ENCODE results near the gene AVPR2.

AVPR2 gene

DNA sequence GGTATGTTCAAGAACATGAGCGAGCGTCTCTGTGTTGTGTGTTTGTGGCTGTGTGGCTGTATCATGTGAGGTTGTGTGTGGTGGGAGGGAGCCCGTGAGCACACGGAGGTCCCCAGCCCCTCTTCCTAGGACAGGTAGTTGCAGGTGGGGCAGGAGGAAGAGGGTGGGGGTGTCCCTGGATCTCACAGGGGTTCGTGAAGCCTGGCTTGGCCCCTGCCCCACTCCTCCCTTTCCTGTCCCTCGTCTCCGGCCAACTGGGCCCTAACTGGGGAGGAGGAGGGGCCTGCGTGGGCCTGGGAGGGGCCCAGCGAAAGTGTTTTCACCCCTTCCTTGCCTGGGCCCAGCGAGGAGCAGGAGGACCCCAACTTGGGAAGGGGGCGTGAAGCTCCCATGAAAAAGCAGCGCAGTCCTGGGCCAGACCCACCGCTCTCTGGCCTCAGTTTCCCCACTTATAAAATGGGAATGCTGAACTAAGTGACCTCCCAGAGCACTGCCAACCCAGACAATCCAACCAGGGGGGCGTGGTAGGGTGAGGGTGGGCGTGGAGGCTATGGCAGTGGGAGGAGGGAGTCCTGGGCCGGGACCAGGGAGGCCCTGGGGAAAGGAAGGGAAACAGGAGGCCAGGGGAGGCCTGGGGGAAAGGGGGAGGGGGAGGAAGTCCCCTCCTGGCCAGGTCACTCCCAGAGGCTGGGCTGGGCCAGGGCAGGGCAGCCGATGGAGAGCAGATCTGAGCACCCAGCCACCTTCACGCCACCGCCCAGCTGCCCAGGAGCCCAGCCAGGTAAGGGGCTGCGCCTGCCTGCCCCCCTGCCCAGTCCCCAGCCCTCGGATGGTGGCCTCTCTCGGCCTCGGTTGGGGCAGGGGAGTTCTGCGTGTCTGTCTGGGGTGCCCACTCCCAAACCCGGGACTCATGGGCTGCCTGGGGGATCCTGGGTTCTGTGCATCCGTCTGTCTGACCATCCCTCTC is at the start of gene AVPR2:
Gene AVPR2 (plus strand): TSS at position 683 of the 967 bp plus-strand sequence. CDS start 473 bp downstream, outside the sequence.
- no peak for DNase-seq (ENCODE audit: low read depth in 2 of 2, low spot score in 1 of 2)

DNA sequence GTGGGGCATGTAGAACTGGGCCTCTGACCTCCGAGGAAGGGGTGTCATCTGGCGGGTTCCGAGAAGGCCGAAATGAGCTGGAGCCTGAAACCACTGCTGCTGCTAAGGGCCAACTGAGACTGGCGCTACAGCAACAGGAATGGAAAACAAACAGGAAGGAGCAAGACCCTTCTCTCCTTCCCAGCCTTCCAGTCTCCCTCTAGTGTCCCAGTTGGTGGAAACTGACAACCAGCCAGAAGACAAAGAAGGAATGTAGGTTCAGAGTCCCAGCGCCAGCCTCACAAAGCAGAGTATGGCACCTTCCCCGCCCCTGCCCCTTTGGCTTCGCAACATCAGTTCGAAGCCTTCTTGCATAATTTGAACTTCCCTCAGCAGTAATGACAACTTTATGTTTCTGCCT is 49.8 kb upstream of the AVPR2 start:
- DNase-seq (ENCODE audit: low read depth in 2 of 2, low spot score in 1 of 2), result no peak

DNA sequence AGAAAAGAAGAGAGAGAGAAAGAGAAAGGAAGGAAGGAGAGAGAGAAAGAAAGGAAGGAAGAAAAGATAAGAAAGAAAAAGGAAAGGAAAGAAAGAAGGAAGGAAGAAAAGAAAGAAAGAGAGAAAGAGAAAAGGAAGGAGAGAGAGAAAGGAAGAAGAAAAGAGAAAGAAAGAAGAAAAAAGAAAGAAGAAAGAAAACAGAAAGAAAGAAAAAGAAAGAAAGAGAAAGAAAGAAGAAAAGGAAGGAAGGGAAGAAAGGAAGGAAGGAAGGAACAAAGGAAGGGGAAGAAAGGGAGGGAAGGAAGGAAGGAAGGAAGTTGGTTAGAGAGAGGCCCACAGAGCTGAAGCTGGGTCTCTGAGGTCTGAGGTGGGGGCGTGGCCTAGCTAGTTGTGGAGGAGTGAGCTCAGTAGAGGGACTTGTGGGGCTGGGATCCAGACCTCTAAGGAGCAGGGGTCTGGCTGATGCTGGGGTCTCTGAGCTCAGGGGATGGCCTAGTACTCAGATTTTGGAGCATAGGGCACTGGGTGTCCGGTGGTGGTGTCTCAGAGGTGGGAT is 47.0 kb upstream of the AVPR2 start:
- DNase-seq (ENCODE audit: low read depth in 2 of 2, low spot score in 1 of 2), result no peak

DNA sequence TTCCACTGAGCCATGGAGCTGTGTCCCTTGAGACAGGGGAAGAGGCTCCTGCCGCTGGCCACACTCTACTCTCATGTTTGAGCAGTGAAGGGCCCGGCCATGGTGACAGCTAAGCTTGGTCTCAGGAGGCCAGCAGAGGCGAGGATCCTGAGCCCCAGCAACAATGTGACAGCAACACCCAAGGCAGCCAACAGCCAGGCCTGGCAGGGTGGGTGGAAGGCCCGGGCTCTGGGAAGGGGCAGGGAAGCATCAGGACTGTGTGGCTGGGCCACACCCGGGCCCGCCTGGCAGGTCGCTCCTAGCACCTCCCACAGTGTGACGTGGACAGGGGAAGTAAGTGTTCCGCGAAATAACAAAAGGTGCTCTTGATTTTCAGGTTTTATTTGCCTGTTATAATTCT is 43.3 kb upstream of the AVPR2 start:
- DNase-seq (ENCODE audit: low read depth in 2 of 2, low spot score in 1 of 2), result no peak

DNA sequence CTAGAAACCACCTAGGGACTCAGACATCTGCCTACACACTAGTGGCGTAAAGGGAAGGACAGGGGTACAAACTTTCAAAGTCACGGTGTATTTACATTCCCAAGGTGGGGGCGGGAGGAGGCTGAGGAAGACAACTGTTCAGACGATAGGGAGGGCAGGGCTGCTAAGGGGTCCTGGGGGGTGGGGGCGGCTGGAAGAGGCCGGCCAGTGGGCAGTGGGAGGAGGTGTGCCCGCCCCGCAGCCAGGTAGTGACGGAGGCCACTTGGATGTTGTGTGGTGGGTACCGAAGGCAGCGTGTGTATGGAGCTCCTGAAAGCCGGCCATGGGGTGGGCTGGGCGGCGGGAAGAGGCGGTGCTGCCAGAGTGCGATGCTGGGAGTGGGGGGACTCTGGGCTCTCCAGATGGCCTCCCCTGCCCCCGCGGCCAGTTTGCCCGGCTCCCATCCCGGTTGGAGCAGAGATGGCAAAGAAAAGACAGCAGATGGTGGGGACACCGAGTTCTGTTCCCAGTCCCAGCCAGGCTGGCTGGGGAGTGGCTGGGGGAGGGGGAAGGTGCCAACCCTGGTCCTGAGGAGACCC is 42.7 kb upstream of the AVPR2 start:
- DNase-seq (ENCODE audit: low read depth in 2 of 2, low spot score in 1 of 2), result no peak

DNA sequence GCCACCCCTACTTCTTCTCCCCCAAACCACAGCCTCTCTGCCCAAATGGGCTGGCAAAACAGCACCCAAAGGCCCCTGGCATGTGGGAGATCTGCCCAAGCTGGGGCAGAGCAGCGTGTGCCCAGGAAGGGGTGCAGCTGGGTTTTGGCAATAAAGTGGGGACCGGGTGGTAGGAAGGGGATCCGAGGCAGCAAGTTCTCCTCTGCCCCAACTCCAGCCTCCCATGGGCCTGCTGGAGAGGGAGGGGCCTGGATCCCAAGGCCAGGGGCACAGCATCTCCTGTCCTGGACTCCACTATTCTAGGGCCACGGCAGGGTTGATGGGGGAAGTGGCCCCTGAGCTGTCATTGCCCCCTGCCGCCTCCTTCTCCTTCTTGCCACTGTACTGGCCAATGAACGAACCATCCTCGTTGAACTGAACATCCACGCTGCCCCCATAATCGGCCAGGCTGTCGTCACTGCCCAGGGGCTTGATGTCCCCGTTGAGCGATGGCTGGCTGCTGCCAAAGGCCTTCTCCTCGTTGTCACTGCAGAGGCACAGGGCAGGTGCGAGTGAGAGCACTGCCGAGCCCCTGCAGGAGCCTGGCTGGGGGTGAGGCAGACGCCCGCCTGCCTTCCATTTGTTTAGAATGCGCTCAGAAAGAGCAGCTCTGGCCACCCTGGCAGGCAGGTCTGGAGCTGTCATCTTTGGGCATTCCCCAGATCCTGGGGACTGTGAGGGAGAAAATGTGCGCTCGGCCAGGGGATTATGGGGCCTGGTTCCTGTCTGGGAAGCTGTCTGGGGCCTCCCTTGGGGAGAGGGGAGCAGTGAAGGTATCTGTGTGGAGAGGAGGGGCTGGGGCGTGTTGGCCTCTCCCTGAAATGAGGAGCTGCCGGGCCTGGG is 41.9 kb upstream of the AVPR2 start:
- no peak for DNase-seq (ENCODE audit: low read depth in 2 of 2, low spot score in 1 of 2)

DNA sequence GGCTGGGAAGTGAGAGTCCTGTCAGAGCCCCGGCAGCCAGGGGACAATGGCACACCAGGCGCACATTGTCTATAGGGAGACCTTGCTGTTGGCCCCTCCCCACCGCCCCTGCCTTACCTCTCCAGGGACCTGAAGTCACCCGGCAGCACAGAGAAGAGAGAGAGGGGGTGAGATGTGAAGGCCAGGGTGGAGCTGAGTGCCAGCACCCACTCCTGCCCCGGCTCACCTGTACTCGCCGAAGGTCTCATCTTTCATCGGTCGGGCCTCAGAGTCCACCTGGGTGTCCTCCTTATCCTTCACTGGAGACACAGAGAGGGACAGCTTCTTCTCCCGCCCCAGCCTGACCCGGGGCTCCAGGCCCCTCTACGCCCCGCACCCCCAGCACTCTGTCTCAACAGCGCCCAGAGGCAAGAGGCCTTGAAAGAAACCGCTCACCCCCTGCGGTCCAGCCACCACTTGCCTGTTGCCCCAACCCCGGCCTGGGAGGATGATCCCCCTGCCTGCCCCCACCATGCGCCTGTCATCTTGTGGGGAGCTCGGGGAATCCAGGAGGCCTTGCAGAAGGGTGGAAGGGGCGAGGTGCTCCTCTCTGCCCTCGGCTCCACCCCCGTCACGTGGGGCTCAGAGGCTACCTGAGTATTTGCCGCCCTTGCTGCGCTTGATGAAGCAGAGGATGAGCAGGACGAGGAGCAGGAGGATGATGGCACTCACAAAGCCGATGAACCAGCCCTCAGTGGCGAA is 41.1 kb upstream of the AVPR2 start:
- no peak for DNase-seq (ENCODE audit: low read depth in 2 of 2, low spot score in 1 of 2)

DNA sequence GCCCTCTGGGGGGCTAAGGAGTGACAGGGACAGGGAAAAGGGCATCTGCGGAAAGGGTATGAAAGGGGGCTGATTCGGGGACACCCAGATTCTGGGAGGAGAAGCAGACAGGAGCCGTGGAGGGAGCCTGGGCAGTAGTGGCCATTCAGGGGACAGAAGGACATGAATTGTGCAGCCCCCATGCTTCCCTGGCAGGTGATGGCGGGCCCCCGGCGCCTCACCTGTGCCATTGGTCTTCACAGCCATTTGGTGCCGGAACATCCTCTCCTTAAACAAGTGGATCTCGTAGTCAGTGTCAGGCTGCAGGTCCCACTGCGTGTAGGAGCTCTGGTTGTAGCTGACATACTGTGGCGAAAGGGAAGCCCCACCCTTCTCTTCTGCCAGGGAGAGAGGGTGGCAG is 40.4 kb upstream of the AVPR2 start:
- DNase-seq (ENCODE audit: low read depth in 2 of 2, low spot score in 1 of 2), result no peak

DNA sequence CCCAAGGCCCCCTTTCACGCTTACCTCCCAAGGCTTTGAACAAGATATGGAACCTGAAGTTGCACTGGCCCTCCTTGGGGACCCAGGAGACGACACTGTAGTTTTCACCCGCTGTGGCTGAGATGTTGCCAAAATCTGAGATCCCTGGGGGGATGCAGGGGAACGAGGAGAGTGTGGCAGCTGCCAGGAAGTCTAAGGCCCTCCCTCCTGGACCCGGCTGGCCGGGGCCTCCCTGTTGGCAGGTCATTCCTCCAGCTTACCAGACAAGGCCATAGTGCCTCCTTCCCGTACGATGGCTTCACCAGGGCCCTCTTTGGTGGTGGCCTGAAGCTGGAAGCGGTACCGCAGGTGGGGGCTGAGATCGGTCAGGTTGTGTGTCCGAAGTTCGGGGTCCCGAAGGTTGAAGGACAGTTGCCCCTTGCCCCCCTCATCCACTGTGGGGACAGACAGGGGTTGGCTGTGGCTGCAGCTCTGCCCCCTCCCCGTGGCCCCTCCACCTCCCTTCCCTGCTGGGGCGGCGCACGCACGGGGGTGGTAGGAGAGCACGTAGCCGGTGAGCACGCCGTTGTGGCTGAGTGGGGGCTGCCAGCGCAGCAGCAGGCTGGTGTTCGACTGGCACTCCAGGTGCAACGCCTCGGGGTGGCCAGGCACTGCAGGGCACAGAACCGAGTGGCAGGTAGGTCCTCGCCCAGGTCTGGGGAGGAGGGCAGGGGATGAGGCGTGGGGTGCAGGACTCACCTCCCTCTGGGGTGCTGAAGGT is 39.7 kb upstream of the AVPR2 start:
- no peak for DNase-seq (ENCODE audit: low read depth in 2 of 2, low spot score in 1 of 2)

DNA sequence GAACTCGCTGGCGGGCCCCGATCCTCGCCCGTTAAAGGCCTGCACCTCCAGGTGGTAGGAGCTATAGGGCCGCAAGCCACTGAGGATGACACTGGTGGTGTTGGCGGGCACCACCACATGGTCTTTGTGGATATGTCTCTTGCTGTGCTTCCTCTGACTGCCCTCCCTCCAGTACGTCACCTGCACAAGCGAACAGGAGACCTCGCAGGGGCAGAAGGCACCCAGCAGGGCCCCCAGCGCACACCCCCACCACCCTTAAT is 39.2 kb upstream of the AVPR2 start:
- DNase-seq (ENCODE audit: low read depth in 2 of 2, low spot score in 1 of 2), result no peak

DNA sequence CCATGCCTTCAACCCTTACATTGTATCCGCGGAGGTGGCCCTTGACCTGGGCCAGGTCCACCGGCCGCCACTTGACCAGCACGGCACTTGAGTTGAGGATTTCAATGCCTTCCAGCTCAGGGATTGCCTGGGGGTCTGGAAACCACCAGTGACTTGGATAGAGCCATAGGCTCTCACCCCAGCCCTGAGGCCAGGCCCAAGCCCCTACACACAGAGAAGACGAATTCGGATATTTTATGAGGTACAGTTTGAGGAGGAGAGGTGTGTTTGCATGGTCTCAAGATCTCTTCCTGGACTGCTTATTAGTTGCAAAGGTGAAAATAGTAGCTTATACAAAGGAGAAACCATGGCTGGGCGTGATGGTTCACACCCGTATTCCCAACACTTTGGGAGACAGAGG is 38.8 kb upstream of the AVPR2 start:
- DNase-seq (ENCODE audit: low read depth in 2 of 2, low spot score in 1 of 2), result no peak

DNA sequence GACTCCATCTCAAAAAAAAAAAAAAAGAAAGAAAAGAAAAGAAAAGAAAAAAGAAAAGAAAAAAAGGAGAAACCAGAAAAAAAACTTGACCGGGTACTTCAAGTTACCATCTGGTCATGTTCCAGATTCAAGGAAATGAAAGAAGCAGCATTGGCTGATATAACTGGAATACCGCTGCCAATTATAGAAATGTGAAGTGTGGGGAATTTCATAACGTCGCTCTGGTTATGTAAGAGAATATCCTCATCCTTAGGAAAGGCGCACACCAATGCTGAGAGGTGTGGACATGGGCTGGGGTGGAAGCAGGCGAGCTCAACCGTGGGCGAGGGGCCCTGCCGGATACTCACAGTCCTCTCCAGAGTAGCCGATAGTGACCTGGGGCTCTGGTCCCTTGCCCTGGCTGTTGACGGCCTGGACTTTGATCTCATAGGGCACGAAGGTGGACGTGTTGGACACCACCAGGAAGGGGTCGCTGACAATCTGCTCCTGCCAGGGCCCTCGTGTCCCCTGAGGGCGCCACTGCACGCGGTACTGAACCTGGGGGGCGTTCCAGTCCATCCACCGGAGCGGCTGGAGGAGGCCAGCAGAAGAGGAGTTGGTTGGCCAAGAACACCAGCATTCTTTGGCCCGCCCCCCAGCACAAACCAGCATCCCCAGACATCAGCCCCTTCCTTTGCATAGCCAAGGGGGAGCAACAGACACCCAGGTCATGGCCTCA is 38.0 kb upstream of the AVPR2 start:
- no peak for DNase-seq (ENCODE audit: low read depth in 2 of 2, low spot score in 1 of 2)

DNA sequence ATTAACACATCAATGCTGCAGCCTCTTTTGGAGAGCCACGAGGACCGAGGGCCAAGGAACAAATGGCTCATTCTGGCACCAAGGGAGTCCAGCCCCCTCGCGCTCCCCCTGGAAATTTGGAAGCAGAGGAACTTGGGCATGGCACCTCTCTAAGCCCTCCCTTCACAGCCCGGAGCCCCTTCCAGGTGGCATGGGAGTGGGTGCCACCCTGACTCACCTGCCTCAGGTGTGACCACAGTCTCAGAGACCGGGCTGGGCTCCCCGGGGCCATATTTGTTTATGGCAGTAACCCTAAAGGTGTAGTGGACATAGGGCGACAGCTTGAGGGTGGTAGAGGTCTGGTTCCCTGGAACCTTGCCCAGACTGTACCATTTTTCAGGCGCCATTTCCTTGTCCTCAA is 37.3 kb upstream of the AVPR2 start:
- DNase-seq (ENCODE audit: low read depth in 2 of 2, low spot score in 1 of 2), result no peak

DNA sequence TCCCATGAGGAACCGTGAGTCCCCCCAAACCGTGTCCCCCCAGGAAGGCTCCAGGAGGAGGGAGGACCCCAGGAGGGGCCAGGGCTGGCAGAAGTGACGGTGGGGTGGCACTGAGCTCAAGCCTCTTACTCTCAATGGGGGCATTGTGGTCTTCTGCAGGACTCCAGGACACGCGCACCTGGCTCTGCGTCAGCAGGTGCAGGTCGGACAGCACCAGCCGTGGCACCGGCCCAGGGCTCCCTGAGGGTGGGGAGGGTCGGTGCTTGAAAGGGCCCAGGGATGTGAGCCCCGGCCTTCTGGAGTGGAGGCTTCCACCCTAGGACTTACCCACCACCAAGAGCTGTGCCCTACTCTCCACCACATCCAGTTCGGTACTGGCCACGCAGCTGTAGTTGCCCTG is 36.8 kb upstream of the AVPR2 start:
- DNase-seq (ENCODE audit: low read depth in 2 of 2, low spot score in 1 of 2), result no peak

DNA sequence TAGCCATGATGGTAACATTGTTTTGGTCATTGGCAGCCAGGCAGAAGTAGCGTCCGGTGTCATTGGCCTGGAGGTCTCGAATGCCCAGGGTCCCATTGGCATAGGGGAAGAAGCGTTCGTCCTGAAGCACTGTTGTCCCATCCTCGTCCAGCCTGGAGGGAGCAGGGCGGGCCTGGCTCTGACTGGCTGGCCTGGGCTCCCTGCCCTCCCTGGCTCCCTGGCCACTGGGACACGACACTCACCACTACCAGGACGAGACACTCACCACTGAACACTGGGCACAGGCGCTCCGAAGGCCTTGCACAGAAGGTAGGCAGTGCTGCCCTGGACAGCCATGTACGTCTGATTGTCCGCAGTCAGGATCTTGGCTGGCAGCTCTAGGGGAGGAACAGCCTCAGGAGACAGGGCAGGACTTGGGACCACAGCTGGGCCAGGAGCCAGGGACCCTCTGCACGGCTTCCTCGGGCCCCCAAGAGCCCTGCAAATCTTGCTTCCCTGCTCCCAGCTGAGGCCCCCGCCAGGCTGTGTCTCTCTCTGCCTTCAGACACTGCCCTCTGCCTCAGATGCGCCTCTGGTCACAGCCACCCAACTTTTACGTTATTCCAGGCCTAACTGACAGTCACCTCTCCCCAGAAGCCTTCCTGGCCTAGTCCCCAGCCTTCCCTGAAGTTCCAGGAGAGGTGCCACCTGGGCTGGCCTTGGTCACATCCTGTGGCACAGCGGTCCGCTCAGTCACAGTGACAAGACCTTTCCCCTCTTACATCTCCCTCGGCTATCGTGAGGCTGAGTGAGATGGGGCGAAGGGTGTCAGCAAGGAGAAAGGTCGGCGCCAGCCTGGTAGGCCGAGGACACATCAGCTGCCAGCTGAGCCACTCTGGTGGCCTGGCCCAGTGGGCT is 35.6 kb upstream of the AVPR2 start:
- no peak for DNase-seq (ENCODE audit: low read depth in 2 of 2, low spot score in 1 of 2)

DNA sequence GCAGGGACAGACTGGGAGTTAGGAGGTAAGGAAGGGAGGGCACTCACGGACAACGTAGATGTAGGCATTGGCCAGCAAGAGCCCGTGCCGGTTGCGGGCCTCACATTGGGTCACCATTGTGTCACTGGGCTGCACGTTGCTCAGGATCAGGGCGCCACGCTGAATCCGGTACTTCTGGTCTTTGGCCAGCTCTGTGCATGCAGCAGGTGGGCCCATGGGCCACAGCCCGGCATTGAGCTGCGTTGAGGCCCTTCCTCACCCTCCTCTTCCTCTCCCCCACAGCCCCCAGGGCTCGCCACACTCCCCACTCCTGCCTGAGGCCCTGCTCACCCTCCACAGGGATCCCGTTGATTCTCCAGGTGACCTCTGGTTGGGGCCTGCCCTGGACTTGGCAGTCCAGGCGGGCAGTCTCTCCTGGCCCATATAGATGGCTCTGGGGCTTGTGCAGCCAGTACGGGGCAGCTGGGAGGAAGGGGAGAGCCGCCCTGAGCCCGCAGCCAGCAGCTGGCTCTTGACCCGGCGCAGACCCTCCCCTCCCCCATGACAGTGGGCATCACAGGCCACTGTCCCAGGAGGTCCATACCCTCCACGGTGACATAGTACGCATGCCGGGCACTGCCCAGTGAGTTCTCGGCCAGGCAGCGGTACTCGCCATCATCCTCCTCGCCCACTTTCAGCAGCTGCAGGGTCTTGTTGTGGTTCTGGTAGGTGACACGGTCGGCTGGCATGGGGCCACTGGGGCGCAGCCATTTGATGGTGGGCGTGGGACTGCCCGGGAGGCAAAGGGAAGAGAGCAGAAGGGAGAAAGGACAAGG is 34.8 kb upstream of the AVPR2 start:
- no peak for DNase-seq (ENCODE audit: low read depth in 2 of 2, low spot score in 1 of 2)

DNA sequence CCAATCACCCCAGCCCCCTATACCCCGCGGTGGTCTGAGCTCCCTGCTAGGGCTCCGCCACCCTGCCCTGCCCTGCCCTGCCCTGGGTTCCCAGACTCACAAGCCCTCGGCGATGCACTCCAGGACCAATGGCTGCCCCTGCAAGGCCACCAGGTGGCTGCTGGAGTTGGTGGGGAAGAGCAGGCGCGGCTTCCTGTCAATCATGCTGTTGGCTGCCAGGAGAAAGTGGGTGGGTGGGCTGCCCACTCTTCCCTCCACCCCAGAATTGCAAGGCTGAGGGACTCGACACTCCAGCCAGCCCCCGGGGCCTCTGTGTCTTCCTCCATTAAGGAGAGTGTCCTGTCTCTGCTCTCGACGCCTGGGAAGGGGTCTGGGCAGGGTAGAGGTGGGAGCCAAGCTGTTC is 34.2 kb upstream of the AVPR2 start:
- DNase-seq (ENCODE audit: low read depth in 2 of 2, low spot score in 1 of 2), result no peak

Measured in stimulated activated CD8-positive, alpha-beta memory T cell treated with anti-CD3 and anti-CD28 coated beads, Interleukin-4, amount 100 ng/mL, for 1 hour (primary cell).